HepG2 (cell line): ENCODE results near the gene SHF. TPM values are rescaled to one million over a fixed set of nuclear protein-coding genes. Genes with fewer than 3 reads are reported as not detected.
A peak's percentile ranks its signal among the peaks of the same experiment; 100 is the strongest.

Source experiments
- ATF1 ChIP-seq: IDR thresholded peaks from 2 replicates; pipeline ENCODE4 v1.6.1; 2016; ENCODE audit warnings: mild to moderate bottlenecking, control low read depth
- CSRNP2 ChIP-seq: sonication (generic); formaldehyde crosslinking; conservative IDR thresholded peaks from 2 replicates; pipeline ENCODE4 v1.8.0; 2022; ENCODE audit warnings: low read depth, missing genetic modification reagents
- EEA1 ChIP-seq: sonication (generic); formaldehyde crosslinking; IDR thresholded peaks from 2 replicates; pipeline ENCODE4 v1.5.1; 2020; ENCODE audit warnings: mild to moderate bottlenecking, missing genetic modification reagents, borderline replicate concordance
- FOXC1 ChIP-seq: sonication (generic); formaldehyde crosslinking; IDR thresholded peaks from 2 replicates; pipeline ENCODE4 v1.8.0; 2022; ENCODE audit warnings: mild to moderate bottlenecking, missing genetic modification reagents, borderline replicate concordance
- GLI4 ChIP-seq: sonication (generic); formaldehyde crosslinking; IDR thresholded peaks from 2 replicates; pipeline ENCODE4 v1.5.1; 2020; ENCODE audit warnings: missing genetic modification reagents, mild to moderate bottlenecking, moderate library complexity, borderline replicate concordance
- MATR3 ChIP-seq: sonication (generic); formaldehyde crosslinking; IDR thresholded peaks from 2 replicates; pipeline ENCODE4 v1.4.0; 2020; ENCODE audit warnings: missing genetic modification reagents
- MBNL3 ChIP-seq: fragments of 250-450 bp; sonication (Bioruptor Pico); conservative IDR thresholded peaks from 2 replicates; pipeline ENCODE4 v1.8.0; 2022; ENCODE audit warnings: mild to moderate bottlenecking, inconsistent platforms
- RBAK ChIP-seq: sonication (generic); formaldehyde crosslinking; IDR thresholded peaks from 2 replicates; pipeline ENCODE4 v1.5.1; 2020; ENCODE audit warnings: mild to moderate bottlenecking, missing genetic modification reagents
- SMC3 ChIP-seq: IDR thresholded peaks from 2 replicates; pipeline ENCODE4 v1.6.1; 2011; ENCODE audit warnings: low read length, improper control_type of control experiment
- SYNCRIP ChIP-seq: fragments of 200-400 bp; formaldehyde crosslinking; IDR thresholded peaks from 2 replicates; pipeline ENCODE4 v1.6.1; 2018; ENCODE audit warnings: mild to moderate bottlenecking, low read depth, low read length; ENCODE audit not compliant: insufficient read depth
- TCF7L2 ChIP-seq: IDR thresholded peaks from 2 replicates; pipeline ENCODE4 v1.6.1; 2011; ENCODE audit warnings: mild to moderate bottlenecking, low read depth, low read length, moderate library complexity
- ZBTB7B ChIP-seq: sonication (generic); formaldehyde crosslinking; IDR thresholded peaks from 2 replicates; pipeline ENCODE4 v1.4.0; 2020; ENCODE audit warnings: missing genetic modification reagents
- ZNF263 ChIP-seq: sonication (generic); formaldehyde crosslinking; IDR thresholded peaks from 2 replicates; pipeline ENCODE4 v1.4.0; 2020; ENCODE audit warnings: missing genetic modification reagents
- ZNF296 ChIP-seq: sonication (generic); formaldehyde crosslinking; conservative IDR thresholded peaks from 2 replicates; pipeline ENCODE4 v1.5.0; 2020; ENCODE audit warnings: mild to moderate bottlenecking, missing genetic modification reagents
- ZNF577 ChIP-seq: sonication (generic); formaldehyde crosslinking; IDR thresholded peaks from 2 replicates; pipeline ENCODE4 v1.4.0; 2020; ENCODE audit warnings: mild to moderate bottlenecking, low read depth, missing genetic modification reagents, borderline replicate concordance
- ZNF629 ChIP-seq: sonication (generic); formaldehyde crosslinking; conservative IDR thresholded peaks from 2 replicates; pipeline ENCODE4 v1.5.0; 2020; ENCODE audit warnings: missing genetic modification reagents
- ZSCAN25 ChIP-seq: sonication (generic); formaldehyde crosslinking; IDR thresholded peaks from 2 replicates; pipeline ENCODE4 v1.8.0; 2022; ENCODE audit warnings: mild to moderate bottlenecking, missing genetic modification reagents
- polyA plus RNA-seq, 8 experiments: library from polyadenylated mRNA; depleted of rRNA in 3 of 8; stranded (reverse) in 7 of 8; unstranded in 1 of 8; fragments of >200 nt; fragmentation: Illumina TruSeq in 4 of 8; extraction: Trizol in 4 of 8; gene quantifications; 2 replicates each; pipeline versions ENCODE4 v1.2.1 to v1.2.3, GENCODE V29; 2011 to 2016; ENCODE audit warnings: low read depth in 4 of 8, missing spikeins in 1 of 8, mixed read lengths in 1 of 8; ENCODE audit not compliant: insufficient read depth in 1 of 8
- total RNA-seq, 5 experiments: library from RNA; depleted of rRNA; stranded (reverse); fragments of >200 nt; fragmentation: Illumina TruSeq; extraction: Trizol; gene quantifications; 2 replicates each; pipeline ENCODE4 v1.2.3, GENCODE V29; 2016; ENCODE audit warnings: low read depth in 1 of 5
- TF ChIP-seq, protein P1 (sequence below): sonication (generic); formaldehyde crosslinking; IDR thresholded peaks from 2 replicates; pipeline ENCODE4 v1.4.0; 2020; ENCODE audit warnings: mild to moderate bottlenecking, missing genetic modification reagents, borderline replicate concordance
- TF ChIP-seq, protein P2 (sequence below): sonication (generic); formaldehyde crosslinking; IDR thresholded peaks from 2 replicates; pipeline ENCODE4 v1.8.0; 2023; ENCODE audit warnings: mild to moderate bottlenecking, missing genetic modification reagents
- TF ChIP-seq, protein P3 (sequence below): sonication (generic); formaldehyde crosslinking; conservative IDR thresholded peaks from 2 replicates; pipeline ENCODE4 v1.4.0; 2020; ENCODE audit warnings: missing genetic modification reagents

The SHF gene
- total and polyA plus RNA-seq, 2 of the 13 experiments (the other 11 are each of a cell fraction or from before 2014, with no cell fraction given): 20.9 to 25.5 TPM

GRCh38 chr15:45198337-45199135 is 10.8 kb upstream of the SHF start (continued):
- TF ChIP-seq, protein P1, sequence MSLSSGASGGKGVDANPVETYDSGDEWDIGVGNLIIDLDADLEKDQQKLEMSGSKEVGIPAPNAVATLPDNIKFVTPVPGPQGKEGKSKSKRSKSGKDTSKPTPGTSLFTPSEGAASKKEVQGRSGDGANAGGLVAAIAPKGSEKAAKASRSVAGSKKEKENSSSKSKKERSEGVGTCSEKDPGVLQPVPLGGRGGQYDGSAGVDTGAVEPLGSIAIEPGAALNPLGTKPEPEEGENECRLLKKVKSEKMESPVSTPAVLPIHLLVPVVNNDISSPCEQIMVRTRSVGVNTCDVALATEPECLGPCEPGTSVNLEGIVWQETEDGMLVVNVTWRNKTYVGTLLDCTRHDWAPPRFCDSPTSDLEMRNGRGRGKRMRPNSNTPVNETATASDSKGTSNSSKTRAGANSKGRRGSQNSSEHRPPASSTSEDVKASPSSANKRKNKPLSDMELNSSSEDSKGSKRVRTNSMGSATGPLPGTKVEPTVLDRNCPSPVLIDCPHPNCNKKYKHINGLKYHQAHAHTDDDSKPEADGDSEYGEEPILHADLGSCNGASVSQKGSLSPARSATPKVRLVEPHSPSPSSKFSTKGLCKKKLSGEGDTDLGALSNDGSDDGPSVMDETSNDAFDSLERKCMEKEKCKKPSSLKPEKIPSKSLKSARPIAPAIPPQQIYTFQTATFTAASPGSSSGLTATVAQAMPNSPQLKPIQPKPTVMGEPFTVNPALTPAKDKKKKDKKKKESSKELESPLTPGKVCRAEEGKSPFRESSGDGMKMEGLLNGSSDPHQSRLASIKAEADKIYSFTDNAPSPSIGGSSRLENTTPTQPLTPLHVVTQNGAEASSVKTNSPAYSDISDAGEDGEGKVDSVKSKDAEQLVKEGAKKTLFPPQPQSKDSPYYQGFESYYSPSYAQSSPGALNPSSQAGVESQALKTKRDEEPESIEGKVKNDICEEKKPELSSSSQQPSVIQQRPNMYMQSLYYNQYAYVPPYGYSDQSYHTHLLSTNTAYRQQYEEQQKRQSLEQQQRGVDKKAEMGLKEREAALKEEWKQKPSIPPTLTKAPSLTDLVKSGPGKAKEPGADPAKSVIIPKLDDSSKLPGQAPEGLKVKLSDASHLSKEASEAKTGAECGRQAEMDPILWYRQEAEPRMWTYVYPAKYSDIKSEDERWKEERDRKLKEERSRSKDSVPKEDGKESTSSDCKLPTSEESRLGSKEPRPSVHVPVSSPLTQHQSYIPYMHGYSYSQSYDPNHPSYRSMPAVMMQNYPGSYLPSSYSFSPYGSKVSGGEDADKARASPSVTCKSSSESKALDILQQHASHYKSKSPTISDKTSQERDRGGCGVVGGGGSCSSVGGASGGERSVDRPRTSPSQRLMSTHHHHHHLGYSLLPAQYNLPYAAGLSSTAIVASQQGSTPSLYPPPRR: 0 out of 2 replicates have a peak, but pooled peaks have one; percentile 40
- no peak; the same call in 1 of the 2 replicates for TF ChIP-seq GLI4 (CRISPR knock-in tag)
- peak; percentile 45; the same call in 1 of the 2 replicates for TF ChIP-seq ZBTB7B (CRISPR knock-in tag)
- TF ChIP-seq MBNL3 (CRISPR knock-in tag): no peak
- TF ChIP-seq ZSCAN25: no peak
- TF ChIP-seq SYNCRIP: no peak
- no peak for TF ChIP-seq TCF7L2
- TF ChIP-seq, protein P2, sequence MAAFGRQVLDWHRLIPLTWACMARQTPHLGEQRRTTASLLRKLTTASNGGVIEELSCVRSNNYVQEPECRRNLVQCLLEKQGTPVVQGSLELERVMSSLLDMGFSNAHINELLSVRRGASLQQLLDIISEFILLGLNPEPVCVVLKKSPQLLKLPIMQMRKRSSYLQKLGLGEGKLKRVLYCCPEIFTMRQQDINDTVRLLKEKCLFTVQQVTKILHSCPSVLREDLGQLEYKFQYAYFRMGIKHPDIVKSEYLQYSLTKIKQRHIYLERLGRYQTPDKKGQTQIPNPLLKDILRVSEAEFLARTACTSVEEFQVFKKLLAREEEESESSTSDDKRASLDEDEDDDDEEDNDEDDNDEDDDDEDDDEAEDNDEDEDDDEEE (CRISPR knock-in tag): peak; percentile 77; the same call in 1 of the 2 replicates
- no peak for TF ChIP-seq ZNF577 (CRISPR knock-in tag)
- TF ChIP-seq, protein P3, sequence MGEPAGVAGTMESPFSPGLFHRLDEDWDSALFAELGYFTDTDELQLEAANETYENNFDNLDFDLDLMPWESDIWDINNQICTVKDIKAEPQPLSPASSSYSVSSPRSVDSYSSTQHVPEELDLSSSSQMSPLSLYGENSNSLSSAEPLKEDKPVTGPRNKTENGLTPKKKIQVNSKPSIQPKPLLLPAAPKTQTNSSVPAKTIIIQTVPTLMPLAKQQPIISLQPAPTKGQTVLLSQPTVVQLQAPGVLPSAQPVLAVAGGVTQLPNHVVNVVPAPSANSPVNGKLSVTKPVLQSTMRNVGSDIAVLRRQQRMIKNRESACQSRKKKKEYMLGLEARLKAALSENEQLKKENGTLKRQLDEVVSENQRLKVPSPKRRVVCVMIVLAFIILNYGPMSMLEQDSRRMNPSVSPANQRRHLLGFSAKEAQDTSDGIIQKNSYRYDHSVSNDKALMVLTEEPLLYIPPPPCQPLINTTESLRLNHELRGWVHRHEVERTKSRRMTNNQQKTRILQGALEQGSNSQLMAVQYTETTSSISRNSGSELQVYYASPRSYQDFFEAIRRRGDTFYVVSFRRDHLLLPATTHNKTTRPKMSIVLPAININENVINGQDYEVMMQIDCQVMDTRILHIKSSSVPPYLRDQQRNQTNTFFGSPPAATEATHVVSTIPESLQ: no peak
- TF ChIP-seq EEA1 (CRISPR knock-in tag): 0 out of 2 replicates have a peak, but pooled peaks have one; percentile 55
- no peak for TF ChIP-seq RBAK (CRISPR knock-in tag)
- 0 out of 2 replicates have a peak, but pooled peaks have one; percentile 1 for TF ChIP-seq SMC3
- peak; percentile 69 for TF ChIP-seq ATF1
- peak; percentile 80 for TF ChIP-seq ZNF263 (CRISPR knock-in tag)
- no peak for TF ChIP-seq MATR3 (CRISPR knock-in tag)
- TF ChIP-seq ZNF296 (CRISPR knock-in tag): no peak
- no peak for TF ChIP-seq ZNF629
- no peak for TF ChIP-seq CSRNP2 (CRISPR knock-in tag)
- TF ChIP-seq FOXC1 (CRISPR knock-in tag): peak; percentile 39; the same call in 1 of the 2 replicates
